Measurements from ENCODE around the gene TOP3B.

The TOP3B gene

GRCh38 chr22:21961886-21962654 lies 20.5 kb downstream of the TOP3B start:
- DNase-seq (ENCODE audit: low read depth in 2 of 2): no peak

- DNase-seq (ENCODE audit: low read depth in 2 of 2): no peak
Measured at GRCh38 chr22:21961127-21961867, 21.3 kb downstream of the TOP3B start.

GRCh38 chr22:21960200-21961126 lies 22.1 kb downstream of the TOP3B start:
- no peak for DNase-seq (ENCODE audit: low read depth in 2 of 2)

GRCh38 chr22:21959274-21960074 lies 23.1 kb downstream of the TOP3B start:
- no peak for DNase-seq (ENCODE audit: low read depth in 2 of 2)

GRCh38 chr22:21958360-21959273 lies 24.0 kb downstream of the TOP3B start:
- DNase-seq (ENCODE audit: low read depth in 2 of 2): no peak

GRCh38 chr22:21952586-21953571 lies 29.7 kb downstream of the TOP3B start, which contains the start of gene PPM1F:
PPM1F (minus strand) TSS chr22:21952848; CDS start chr22:21946048, 6,800 bp downstream.
- peak; percentile 84 to 85 for DNase-seq (ENCODE audit: low read depth in 2 of 2)

GRCh38 chr22:21951931-21952465 lies 30.6 kb downstream of the TOP3B start:
- peak in 1 of 2 donors; percentile 10 for DNase-seq (ENCODE audit: low read depth in 2 of 2)

- no peak for DNase-seq (ENCODE audit: low read depth in 2 of 2)
Measured at GRCh38 chr22:21951062-21951461, 31.5 kb downstream of the TOP3B start.

GRCh38 chr22:21949948-21950347 lies 32.6 kb downstream of the TOP3B start:
- DNase-seq (ENCODE audit: low read depth in 2 of 2): no peak

GRCh38 chr22:21949569-21949918 lies 33.0 kb downstream of the TOP3B start:
- no peak for DNase-seq (ENCODE audit: low read depth in 2 of 2)

GRCh38 chr22:21948824-21949568 lies 33.6 kb downstream of the TOP3B start:
- DNase-seq (ENCODE audit: low read depth in 2 of 2): no peak

GRCh38 chr22:21948390-21948789 lies 34.2 kb downstream of the TOP3B start:
- no peak for DNase-seq (ENCODE audit: low read depth in 2 of 2)

- no peak for DNase-seq (ENCODE audit: low read depth in 2 of 2)
Measured at GRCh38 chr22:21947040-21948014, 35.3 kb downstream of the TOP3B start.

GRCh38 chr22:21946262-21946925 lies 36.2 kb downstream of the TOP3B start:
- no peak for DNase-seq (ENCODE audit: low read depth in 2 of 2)

GRCh38 chr22:21945453-21946261 lies 36.9 kb downstream of the TOP3B start:
- DNase-seq (ENCODE audit: low read depth in 2 of 2): no peak

Data from activated CD4-positive, alpha-beta T cell treated with anti-CD3 and anti-CD28 coated beads for 24 hours (primary cell).